NCI-H1417 treated with DMSO at 0.1 percent for 48 hours (cell line): ENCODE measurements around the gene APOBEC4.
"Not testable (repeated sequence)": the region's sequence is repeated elsewhere in the genome, so short reads cannot be mapped to it uniquely, and the experiment has no call there.

Experiments used
- DNase-seq: peaks from one replicate; lab custom pipeline; 2025; lab: John Stamatoyannopoulos, UW

APOBEC4 gene, protein sequence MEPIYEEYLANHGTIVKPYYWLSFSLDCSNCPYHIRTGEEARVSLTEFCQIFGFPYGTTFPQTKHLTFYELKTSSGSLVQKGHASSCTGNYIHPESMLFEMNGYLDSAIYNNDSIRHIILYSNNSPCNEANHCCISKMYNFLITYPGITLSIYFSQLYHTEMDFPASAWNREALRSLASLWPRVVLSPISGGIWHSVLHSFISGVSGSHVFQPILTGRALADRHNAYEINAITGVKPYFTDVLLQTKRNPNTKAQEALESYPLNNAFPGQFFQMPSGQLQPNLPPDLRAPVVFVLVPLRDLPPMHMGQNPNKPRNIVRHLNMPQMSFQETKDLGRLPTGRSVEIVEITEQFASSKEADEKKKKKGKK

DNA sequence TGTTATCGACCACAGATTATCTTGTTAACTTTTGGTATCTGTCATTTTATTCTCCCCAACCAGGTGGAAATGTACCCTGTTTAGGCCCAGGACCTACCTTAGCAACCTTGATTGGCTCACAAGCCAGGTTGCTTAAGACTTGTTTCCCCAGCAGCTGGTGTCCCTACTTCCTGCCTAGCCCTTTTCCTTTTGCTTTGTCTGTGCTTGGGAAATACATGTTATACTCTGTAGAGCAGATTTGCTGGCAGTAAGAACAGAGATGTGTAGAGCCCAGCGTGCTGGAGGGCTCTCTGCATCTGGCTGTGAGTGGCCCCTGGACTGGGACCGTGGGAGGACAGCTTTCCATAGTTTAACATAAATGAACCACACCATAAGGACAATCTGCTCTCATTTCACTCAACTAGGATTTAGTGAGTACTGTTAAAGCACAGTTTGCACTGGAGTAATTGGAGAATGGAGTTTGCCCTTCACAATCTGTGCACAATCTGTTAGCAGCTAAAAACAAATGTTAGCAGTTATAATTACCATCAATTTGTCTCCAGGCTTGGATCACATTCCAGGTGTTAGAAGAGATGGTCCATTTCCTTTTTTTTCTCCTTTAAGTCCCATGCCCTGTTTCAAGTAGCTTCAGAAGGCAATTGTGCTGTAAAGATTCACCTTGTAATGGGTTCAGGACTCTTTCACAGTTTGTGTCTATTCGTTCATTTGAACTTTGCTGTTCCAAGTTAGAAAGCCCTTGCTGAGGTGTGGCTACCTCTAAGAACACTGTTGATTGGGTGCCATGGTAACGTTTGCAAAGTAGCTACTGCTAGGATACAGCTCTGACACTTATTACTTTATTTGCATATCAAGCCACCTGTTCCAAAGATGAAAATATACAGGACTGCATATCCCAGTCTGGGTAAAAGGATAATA, at the start of gene APOBEC4:
Gene APOBEC4 (minus strand): TSS at position 770 of the 915 bp plus-strand sequence. CDS start 4,535 bp downstream, outside the sequence.
- peak; percentile 13 for DNase-seq

DNA sequence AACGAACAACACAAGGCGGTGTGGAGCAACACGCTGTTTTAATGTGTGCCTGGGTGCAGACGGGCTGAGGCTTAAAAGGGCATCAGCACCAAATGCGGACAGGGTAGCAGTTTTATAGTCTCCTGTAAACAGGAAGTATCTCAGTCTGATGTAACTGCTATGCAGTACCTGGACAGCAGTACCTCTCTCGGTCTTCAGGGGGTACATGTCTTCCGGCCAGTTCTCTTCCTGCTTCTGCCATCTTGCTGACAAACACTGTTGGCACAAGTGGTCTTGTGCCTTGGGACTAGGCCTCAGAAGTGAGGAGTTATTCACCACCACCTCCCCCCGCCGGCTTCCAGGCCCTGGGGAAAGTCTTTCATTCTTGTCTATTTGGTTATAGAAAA, 49.7 kb upstream of the APOBEC4 start:
- no peak for DNase-seq

DNA sequence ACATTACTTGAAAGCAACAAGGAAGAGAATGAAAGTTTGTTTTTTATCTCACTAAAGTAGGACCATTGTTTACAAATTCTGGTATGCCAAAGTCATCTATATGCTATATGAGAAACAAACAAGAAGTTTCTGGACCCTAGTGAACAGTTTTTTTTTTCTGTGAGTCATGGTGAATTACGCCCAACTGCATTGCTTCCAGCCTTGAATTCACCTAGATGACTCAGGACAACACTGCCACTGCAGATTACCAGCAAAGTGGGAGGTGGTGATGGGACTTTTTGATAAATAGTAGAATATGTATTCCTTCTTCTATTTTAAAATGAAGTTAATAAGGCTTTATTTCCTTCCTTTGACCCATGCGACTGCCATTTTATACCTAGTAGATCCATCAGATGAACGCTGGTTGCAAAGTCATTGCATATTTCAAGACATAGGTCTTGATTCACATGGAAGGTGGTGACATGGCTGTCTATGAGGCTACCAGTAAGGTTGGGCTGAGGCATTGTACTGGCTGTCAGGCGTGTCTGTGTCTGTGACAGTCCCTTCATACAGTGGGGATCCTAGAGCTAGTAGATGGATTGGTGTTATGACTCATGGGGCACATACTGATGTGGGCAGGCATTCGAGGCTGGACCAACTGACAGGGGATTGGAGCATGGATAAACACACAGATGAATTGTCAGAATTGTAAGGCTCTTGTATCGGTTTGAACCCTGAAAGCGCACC, 49.1 kb upstream of the APOBEC4 start:
- DNase-seq, result no peak

- no peak for DNase-seq
Observed at GRCh38 chr1:183699616-183700160, 46.6 kb upstream of the APOBEC4 start.

GRCh38 chr1:183697814-183698590, 44.9 kb upstream of the APOBEC4 start:
- no peak for DNase-seq

GRCh38 chr1:183696981-183697380, 43.9 kb upstream of the APOBEC4 start:
- DNase-seq, result no peak

GRCh38 chr1:183694755-183695154, 41.6 kb upstream of the APOBEC4 start:
- DNase-seq, result no peak

DNA sequence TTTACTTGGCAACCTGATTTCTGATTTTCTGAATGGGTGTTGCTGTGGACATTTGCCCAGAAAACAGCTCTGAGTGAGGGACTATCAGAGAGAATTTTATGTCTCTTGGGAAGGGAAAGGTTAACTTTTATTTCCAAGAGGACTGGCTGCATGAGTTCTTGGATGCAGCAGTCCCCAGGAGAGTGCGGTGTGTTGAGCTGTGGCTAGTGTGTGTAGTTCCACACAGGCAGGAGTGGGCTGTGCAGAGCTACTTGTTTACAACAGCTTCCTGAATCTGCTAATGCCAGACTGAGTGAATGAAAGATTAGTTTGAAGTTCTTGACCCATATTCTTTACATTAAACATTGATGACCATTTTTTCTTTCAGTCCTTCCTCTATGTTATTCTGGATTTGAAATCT, 41.0 kb upstream of the APOBEC4 start:
- DNase-seq, result no peak

DNA sequence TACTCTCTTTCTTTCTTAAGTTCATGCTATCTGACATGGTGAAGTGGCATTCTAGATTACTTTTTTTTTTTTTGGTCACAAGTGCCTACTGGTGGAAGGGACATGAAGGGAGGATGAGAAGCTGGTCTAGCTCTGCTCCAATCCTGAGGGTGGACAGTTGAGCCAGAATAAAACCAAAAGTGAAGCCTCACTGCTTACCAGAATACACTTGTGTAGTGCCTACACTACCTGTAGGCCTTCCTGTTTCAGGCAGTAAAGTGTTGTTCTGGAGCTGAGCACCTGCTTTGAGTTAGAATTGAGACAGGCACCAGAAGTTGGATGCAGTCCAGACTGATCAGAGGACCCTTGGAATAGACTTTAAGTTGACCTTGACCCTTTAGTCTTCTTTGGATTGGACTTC, 40.4 kb upstream of the APOBEC4 start:
- DNase-seq, result no peak

DNA sequence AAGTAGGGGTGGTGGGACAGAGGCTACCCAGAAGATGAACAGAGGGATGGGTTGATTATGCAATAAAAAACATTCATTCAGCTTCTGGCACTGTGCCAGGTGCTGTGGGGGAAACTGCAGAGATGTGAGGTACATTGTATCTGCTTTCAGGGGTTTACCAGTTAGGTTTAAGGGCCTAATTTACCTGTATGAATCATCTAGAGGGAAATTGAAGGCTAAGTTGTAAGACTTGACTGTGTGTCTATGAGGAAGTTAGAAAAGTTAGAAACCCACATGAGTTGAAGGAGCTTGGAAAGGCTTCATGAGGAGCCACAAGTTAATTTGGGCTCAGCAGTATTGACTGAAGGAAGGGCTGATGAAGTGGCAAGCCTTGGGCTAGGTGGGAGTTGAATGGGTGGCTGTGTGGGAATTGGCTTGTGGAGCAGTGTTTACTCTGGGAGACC, 36.7 kb upstream of the APOBEC4 start:
- DNase-seq, result no peak

DNA sequence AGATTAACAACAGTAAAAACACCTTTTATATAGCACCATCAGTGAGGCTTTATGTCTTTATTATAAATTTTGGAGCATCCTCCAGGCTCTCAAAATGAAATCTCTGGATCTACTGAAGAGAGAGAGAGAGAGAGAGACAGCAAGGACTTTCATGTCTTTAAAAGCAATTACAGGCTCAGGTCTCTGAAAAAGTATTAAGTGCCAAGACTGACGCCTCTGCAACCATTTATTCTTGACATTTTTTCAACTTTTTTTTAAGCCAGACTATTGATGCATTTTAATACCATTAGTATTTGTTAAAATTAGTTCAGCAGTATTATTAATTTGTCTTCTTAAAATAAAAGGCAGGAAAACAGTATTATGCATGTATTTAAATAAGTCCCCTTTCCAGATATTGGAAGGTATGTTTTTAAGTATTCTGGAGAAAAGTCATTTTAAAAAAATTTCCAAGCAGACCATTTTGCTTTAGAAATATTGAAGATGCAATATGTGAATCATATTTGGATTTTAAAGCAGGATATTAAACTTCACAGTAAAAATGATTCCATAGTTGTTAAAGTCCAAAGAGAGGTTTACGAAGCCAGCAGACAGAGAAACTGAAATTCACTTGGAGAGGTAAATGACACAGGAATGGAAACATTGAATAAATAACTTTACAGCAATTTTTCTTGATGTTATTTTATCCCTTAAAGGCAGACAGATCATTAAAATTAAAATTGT, 35.4 kb upstream of the APOBEC4 start:
- DNase-seq, result no peak

GRCh38 chr1:183687546-183688304, 34.6 kb upstream of the APOBEC4 start:
- no peak for DNase-seq

DNA sequence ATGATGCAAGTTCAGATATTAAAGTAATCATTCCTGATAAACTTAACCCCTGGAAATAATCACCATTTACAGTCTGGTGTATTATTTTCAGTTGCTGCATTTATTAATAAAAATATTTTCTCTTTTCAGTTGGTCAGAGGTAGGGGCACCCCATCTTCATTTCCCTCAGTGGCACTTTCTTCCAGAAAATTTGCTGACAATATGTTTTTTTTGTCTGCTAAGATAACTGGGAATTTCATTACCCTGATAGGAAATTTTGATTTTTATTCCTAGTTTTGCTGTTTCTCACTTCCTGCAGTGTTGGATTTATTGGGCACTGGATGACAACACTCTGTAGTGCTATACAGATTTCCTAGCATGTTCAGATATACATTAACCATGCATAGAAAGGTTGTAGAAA, 33.1 kb upstream of the APOBEC4 start:
- no peak for DNase-seq

DNA sequence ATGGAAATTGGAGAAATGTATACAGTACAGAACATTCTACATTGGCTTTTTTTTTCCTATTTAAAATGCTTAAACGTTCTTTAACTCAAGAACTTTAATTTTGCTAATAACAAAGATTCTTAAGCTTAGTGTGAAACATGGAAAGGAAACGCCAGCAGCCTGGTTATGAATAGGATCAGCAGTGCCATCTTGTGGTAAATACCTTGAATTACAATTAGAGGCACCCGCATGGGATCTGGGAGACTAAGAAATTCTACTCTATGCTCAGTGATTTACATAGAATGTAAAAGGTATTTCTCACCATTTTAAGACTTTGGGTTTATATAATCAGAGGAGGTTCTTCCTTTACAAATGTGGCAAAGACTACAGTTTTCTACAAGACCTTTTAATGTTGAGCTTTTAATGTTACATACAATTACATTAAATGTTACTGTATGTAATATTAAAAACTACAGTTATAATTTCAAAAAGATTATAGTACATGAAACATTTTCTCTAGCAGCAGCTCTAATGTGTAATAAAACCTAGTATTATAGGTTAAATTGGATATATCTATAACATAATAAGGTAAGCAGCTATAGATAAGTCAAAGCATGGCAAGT, 32.1 kb upstream of the APOBEC4 start:
- DNase-seq, result no peak

DNA sequence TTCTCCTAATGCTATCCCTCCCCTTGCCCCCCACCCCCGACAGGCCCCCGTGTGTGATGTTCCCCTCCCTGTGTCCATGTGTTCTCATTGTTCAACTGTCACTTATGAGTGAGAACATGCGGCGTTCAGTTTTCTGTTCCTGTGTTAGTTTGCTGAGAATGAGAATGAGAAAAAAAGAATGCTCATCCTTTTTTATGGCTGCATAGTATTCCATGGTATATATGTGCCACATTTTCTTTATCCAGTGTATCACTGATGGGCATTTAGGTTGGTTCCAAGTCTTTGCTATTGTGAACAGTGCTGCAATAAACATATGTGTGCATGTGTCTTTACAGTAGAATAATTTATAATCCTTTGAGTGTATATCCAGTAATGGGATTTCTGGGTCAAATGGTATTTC, 26.2 kb upstream of the APOBEC4 start:
- DNase-seq, result not testable (repeated sequence)

- no peak for DNase-seq
Observed at GRCh38 chr1:183678819-183679218, 25.7 kb upstream of the APOBEC4 start.

- DNase-seq, result no peak
Observed at GRCh38 chr1:183676586-183677189, 23.6 kb upstream of the APOBEC4 start.

- no peak for DNase-seq
Observed at GRCh38 chr1:183675883-183676585, 22.9 kb upstream of the APOBEC4 start.
